Activated CD8-positive, alpha-beta memory T cell treated with anti-CD3 and anti-CD28 coated beads for 48 hours (primary cell): ENCODE measurements around the gene ST6GAL2.

Experiments
- DNase-seq, 3 experiments: peaks; one replicate each; pipeline ENCODE4 v3.0.0-alpha.2; 2020; ENCODE audit warnings: low read depth in 2 of 3, low spot score in 2 of 3

ST6GAL2 gene

GRCh38 chr2:106885971-106886915, at the start of gene ST6GAL2:
TSS of gene ST6GAL2 (minus strand) at chr2:106886167. CDS start at chr2:106843977, 42,190 bp downstream.
- no peak for DNase-seq

GRCh38 chr2:106932644-106933043, 46.7 kb upstream of the ST6GAL2 start:
- no peak for DNase-seq

- no peak for DNase-seq
Observed at GRCh38 chr2:106931717-106932335, 45.9 kb upstream of the ST6GAL2 start.

GRCh38 chr2:106921451-106921850, 35.5 kb upstream of the ST6GAL2 start:
- no peak for DNase-seq

GRCh38 chr2:106919012-106919411, 33.0 kb upstream of the ST6GAL2 start:
- no peak for DNase-seq

GRCh38 chr2:106904242-106904641, 18.3 kb upstream of the ST6GAL2 start:
- no peak for DNase-seq

- DNase-seq, result no peak
Observed at GRCh38 chr2:106899786-106900530, 14.0 kb upstream of the ST6GAL2 start.

- no peak for DNase-seq
Observed at GRCh38 chr2:106894545-106894944, 8.6 kb upstream of the ST6GAL2 start.

- no peak for DNase-seq
Observed at GRCh38 chr2:106892048-106892447, 6.1 kb upstream of the ST6GAL2 start.

GRCh38 chr2:106890606-106891005, 4.6 kb upstream of the ST6GAL2 start:
- no peak for DNase-seq

GRCh38 chr2:106886916-106887758, 1.2 kb upstream of the ST6GAL2 start:
- DNase-seq, result no peak

- DNase-seq, result no peak
Observed at GRCh38 chr2:106885329-106885728, 638 bp downstream of the ST6GAL2 start.

- no peak for DNase-seq
Observed at GRCh38 chr2:106882673-106883072, 3.3 kb downstream of the ST6GAL2 start.

- no peak for DNase-seq
Observed at GRCh38 chr2:106878206-106878605, 7.8 kb downstream of the ST6GAL2 start.

- DNase-seq, result no peak
Observed at GRCh38 chr2:106876699-106877098, 9.3 kb downstream of the ST6GAL2 start.

- DNase-seq, result no peak
Observed at GRCh38 chr2:106869512-106870275, 16.3 kb downstream of the ST6GAL2 start.

GRCh38 chr2:106868275-106868674, 17.7 kb downstream of the ST6GAL2 start:
- no peak for DNase-seq

GRCh38 chr2:106867196-106867953, 18.6 kb downstream of the ST6GAL2 start:
- no peak for DNase-seq

GRCh38 chr2:106866641-106867040, 19.3 kb downstream of the ST6GAL2 start:
- no peak for DNase-seq
